Cardiac muscle cell (in vitro differentiated cells and primary cell): ENCODE measurements around the gene SLC26A2. TPM values are rescaled to one million over a fixed set of nuclear protein-coding genes. Genes with fewer than 3 reads are reported as not detected.
A peak's percentile ranks its signal among the peaks of the same experiment; 100 is the strongest.

ENCODE experiments used
- DNase-seq, 2 donors: peaks; one replicate each; pipeline versions ENCODE4 v3.0.0 to v3.0.0-alpha.2; 2010 to 2017; ENCODE audit warnings: low read depth in 1 of 2, low spot score in 1 of 2
- H3K27ac ChIP-seq: fragments of 200-600 bp; sonication (generic); 2 replicates; pipeline ENCODE4 v1.5.1; 2016
- H3K27me3 ChIP-seq: fragments of 200-600 bp; sonication (generic); 2 replicates; pipeline ENCODE4 v1.6.0; 2016; ENCODE audit warnings: control low read depth
- H3K36me3 ChIP-seq: fragments of 200-600 bp; sonication (generic); 2 replicates; pipeline ENCODE4 v1.5.1; 2016; ENCODE audit warnings: control low read depth
- H3K4me1 ChIP-seq: fragments of 200-600 bp; sonication (generic); 2 replicates; pipeline ENCODE4 v1.8.1; 2017; ENCODE audit warnings: low read depth, mild to moderate bottlenecking, mixed run types
- H3K4me3 ChIP-seq: fragments of 200-600 bp; sonication (generic); 2 replicates; pipeline ENCODE4 v1.5.1; 2016; ENCODE audit warnings: mild to moderate bottlenecking
- H3K9me3 ChIP-seq: fragments of 200-600 bp; sonication (generic); 2 replicates; pipeline ENCODE4 v1.5.1; 2017; ENCODE audit warnings: low read depth, mild to moderate bottlenecking, control low read depth
- polyA plus RNA-seq: library from polyadenylated mRNA; unstranded; fragments of >200 nt; fragmentation: Nextera tagmentation; extraction: Ambion mirVana; gene quantifications from 2 replicates; pipeline ENCODE4 v1.2.1, GENCODE V29; 2016
- total RNA-seq: library from RNA; depleted of rRNA; stranded (reverse); fragments of >200 nt; gene quantifications from 2 replicates; pipeline ENCODE4 v1.2.3, GENCODE V29; 2016
- TF ChIP-seq, protein P1 (sequence below): IDR thresholded peaks from 2 replicates; pipeline ENCODE4 v1.5.1; 2012; ENCODE audit warnings: low read depth, mild to moderate bottlenecking, low read length

The SLC26A2 gene
- total RNA-seq (6.8 and 7.0 TPM in 2 replicates), polyA plus RNA-seq (3.8 and 4.4 TPM in 2 replicates)

DNA sequence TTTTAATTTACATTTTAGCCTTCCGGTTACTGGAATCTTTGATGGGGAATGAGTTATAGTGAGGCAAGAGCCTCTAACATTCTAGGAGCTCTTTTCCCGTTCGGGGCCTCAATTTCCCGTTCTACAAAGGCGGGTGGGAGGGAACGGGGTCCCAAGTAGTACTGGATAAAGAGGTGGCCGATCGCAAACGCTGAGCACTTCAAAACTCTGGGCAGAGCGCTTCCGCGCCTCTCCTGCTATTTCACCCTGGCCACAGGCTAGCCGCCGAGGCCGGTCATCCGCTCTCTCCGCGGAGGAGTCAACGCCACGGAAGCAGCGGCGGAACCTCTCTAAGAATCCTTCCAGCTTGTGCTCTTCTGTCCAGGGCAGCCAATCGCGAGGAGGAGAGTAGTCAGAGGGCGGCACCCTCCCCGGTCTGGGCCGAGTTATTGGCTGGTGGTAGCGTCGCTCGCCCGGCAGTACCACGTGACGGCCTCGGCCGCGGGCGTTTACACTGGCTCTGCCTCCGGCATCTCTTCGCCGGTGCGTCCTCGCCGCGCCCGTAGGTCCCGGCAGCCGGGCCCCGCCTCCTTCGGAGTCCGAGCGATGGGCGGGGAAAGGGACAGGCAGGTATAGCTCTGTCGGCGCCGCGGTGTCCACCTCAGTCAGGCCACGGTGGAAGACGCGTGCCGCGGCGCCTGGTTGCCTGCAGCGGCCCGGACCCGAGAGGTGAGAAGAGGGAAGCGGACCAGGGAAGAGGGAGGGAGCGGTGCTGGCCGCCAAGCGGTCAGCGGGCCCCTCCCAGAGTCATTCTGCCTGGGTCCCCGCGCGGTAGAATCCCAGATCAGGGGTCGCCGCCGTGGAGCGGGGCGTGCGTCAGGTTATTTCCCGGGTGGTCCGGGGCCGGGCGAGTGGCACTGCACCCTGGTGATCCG lies at the start of gene SLC26A2:
Gene SLC26A2 (plus strand): TSS at position 487 of the 914 bp plus-strand sequence. CDS start 16,895 bp downstream, outside the sequence.
- Histone ChIP-seq H3K4me1 (no peaks in the 10 kb centered on the region), H3K27ac (peak within 1 kb of the TSS; percentile 86), H3K9me3 (no peaks in the 10 kb centered on the region), H3K36me3 (no peaks in the 10 kb centered on the region), H3K27me3 (no peaks in the 10 kb centered on the region), H3K4me3 (peak within 1 kb of the TSS; percentile 50)
- DNase-seq, result peak; percentile 98 to 99
- TF ChIP-seq, protein P1, sequence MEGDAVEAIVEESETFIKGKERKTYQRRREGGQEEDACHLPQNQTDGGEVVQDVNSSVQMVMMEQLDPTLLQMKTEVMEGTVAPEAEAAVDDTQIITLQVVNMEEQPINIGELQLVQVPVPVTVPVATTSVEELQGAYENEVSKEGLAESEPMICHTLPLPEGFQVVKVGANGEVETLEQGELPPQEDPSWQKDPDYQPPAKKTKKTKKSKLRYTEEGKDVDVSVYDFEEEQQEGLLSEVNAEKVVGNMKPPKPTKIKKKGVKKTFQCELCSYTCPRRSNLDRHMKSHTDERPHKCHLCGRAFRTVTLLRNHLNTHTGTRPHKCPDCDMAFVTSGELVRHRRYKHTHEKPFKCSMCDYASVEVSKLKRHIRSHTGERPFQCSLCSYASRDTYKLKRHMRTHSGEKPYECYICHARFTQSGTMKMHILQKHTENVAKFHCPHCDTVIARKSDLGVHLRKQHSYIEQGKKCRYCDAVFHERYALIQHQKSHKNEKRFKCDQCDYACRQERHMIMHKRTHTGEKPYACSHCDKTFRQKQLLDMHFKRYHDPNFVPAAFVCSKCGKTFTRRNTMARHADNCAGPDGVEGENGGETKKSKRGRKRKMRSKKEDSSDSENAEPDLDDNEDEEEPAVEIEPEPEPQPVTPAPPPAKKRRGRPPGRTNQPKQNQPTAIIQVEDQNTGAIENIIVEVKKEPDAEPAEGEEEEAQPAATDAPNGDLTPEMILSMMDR, result no peak

DNA sequence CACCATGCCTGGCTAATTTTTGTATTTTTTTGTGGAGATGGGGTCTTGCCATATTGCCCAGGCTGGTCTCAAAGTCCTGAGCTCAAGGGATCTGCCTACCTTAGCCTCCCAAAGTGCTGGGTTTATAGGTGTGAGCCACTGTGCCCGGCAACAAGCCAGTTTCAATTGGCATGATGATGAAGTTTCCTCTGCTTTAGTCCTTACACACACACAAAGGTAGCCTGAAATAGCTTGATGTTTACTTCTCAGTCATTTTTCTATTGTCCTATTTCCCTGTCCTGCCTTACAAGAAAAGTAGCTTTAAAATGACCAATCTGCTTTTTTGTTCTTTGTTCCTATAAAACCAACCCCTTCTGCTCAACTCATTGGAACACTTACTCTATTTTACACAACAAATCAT lies 49.5 kb upstream of the SLC26A2 start:
- Histone ChIP-seq H3K36me3 (no peaks in the 10 kb centered on the region), H3K27me3 (no peaks in the 10 kb centered on the region), H3K9me3 (no peaks in the 10 kb centered on the region), H3K4me1 (no peaks in the 10 kb centered on the region), H3K27ac (no peak overlapping the region), H3K4me3 (no peak overlapping the region)
- TF ChIP-seq, protein P1, result no peak
- no peak for DNase-seq

DNA sequence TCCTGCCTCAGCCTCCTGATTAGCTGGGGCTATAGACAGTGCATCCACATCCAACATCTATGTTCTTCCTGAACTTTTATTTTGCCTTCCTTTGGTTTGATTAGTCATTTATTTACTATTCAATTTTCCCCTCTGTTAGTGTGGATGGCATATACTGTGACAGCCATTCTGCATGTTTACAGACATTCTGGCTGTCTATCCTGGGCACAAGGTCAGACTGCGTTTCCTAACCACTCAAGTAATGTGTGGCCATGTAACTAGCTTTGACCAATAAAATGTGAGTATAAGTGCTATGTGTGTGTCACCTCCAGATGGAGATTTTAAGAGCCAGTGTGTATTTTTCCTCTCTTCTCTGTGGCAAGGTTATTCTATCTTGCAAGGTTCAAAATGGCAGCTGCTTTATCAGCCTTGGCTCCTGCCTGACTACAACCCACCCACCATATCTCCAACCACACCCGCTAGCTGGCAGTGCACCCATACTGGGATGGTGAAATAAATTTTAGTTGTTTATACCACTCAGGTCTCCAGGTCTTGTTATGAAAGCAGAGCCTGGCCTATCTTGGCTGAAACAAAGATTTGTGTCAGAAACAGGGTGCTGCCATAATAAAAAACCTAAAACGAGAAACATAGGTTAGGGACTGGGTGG lies 48.2 kb upstream of the SLC26A2 start:
- no peaks in the 10 kb centered on the region for H3K36me3 ChIP-seq
- H3K9me3 ChIP-seq, result no peaks in the 10 kb centered on the region
- no peak overlapping the region for H3K4me3 ChIP-seq
- no peaks in the 10 kb centered on the region for H3K4me1 ChIP-seq
- TF ChIP-seq, protein P1, result no peak
- no peaks in the 10 kb centered on the region for H3K27me3 ChIP-seq
- H3K27ac ChIP-seq, result no peak overlapping the region
- no peak for DNase-seq

DNA sequence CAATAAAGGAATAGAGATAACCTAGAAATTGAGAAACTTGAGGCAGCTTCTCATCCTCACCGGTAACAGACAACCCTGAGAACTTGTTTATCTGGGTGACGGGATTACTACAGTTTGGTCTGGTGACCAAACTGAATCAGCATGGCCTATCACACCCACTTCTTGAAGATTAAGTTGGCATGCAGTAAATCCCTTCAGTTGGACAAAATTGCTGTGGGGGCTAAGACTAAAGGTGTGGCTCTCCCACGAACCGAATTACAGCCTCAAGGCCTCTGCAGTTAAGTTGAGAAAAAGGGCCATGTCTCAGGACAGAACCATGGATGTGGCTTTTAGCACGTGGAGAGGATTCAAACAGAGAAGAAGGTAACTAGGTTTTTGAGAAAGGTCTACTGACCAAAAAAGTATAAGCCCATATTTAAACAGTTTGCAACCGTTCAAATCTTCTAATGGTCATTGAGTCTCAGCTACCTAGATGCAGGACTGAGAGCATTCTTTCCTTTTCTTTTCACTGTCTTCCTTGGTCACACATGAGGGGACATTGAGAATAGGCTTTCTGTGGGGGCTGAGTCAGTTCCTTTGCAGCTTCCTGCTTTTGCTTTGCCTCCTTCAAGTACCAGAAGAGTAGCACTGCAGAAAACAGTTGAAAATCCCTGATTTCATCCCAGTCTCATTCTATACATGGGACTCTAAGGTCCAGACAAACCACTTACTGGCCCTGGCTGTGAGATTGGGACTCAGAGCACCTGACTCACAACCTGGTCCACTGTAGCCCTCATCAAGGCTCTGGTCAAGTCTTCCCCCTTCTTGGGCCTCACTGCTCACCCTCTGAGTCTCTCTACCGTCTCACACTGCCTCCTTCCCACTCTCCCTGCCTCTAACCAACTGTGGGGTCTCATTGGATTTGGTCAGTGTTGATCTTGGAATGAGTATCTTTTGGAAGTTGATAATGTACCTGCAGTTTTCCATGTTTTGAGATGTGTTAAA lies 46.8 kb upstream of the SLC26A2 start:
- no peaks in the 10 kb centered on the region for H3K4me1 ChIP-seq
- no peak overlapping the region for H3K27ac ChIP-seq
- DNase-seq, result no peak
- TF ChIP-seq, protein P1, result no peak
- no peak overlapping the region for H3K4me3 ChIP-seq
- no peaks in the 10 kb centered on the region for H3K36me3 ChIP-seq
- H3K27me3 ChIP-seq, result no peaks in the 10 kb centered on the region
- no peaks in the 10 kb centered on the region for H3K9me3 ChIP-seq
